HG03045 (cell line): ENCODE data around the gene CD200.
"Not testable (repeated sequence)": the region's sequence is repeated elsewhere in the genome, so short reads cannot be mapped to it uniquely, and the experiment has no call there.

ENCODE experiments used
- ATAC-seq: cut with Tn5 transposase; IDR thresholded peaks from one replicate; pipeline ENCODE4 v1.9.1; 2021; ENCODE audit warnings: mild to moderate bottlenecking, moderate library complexity; ENCODE audit not compliant: unreplicated experiment

The CD200 gene

DNA sequence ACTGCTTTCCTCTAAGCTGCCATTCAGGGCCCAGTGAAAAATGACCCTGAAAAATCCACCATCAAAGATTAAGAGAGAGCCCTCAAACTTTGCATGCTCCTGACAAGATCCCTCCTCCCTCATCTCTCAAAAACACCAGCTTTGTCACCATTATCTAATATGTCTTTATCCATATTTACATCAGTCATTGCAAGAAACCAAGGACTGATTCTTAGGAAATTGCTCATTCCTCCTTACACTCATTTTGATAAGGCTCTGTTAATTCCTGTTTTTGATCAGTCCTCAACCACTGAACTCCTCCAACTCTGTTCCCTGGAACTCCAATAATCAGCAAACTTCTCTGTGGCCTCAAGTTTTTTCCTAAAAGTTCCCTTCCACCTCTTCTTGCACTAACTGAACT lies 51.8 kb downstream of the CD200 start:
- ATAC-seq: no peak

DNA sequence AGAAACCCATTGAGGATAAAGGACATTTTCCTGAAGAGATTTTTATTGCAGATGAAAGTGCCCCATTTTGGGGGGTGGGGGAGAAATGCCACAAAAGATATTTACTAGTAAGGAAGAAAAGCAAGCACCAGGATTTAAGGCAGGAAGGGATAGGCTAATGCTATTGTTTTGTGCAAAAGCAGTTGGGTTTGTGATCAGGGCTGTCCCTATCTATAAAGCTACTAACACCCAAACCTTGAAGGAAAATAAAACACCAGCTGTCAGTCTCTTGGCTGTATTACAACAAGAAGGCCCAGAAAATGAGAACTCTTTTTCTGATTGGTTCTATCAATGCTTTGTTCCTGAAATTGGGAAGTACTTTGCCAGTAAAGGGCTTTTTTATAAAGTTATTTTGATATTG lies 56.0 kb downstream of the CD200 start:
- ATAC-seq: no peak

DNA sequence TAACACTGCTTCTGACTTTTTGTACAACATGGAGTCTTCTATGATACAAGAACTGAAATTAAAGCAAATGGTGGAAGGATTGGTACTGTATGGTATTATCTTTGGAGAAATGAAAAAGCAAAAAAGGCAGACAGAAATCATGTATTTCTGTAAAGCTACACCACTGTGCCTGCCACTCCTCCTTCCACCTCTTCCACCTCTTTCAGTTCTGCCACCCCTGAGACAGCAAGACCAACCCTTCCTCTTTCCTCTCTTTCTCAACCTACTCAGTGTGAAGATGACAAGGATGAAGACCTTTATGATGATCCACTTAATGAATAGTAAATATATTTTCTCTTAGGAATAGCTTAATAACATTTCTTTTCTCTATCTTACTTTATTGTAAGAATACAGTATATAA lies 57.0 kb downstream of the CD200 start:
- no peak for ATAC-seq

DNA sequence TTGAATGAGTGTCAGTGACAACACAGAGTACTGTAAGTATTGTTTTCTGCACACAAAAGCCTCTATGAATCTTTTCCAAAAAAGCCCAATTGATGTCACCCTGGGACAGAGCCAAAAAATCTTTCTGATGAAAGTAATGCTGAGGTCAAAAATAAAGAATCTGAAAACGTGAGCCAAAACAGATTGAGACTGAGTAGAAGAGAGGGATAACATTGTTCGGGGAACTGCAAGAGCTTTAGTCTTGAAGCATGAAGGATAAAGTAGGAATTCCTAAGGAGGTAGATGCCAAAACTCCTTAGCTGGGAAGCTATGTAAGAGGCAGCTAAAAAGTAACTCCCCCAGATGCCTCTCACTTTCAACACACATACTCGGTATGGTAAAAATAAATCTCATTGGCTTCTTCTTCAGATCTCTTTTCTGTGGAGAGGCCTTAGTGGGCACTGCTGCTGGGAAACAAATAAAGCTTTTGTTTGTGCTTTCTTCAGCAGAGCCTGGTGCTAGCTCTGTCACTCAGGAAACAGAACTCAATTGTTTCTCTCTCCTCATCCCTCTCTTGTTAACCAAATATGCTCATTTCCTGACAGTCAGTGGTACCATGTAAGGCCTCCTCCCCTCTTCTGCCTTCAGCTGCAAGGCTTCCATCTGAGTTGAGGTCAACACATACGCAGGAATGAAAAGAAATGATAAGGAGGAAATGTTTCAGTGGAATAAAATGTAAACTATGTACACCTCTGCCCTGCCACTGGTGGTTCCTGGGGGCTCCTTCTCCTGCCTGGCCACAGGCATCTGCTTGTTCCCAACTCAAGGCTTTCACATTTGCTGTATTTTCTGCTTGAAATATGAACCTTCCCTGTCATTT lies 58.1 kb downstream of the CD200 start:
- no peak for ATAC-seq

DNA sequence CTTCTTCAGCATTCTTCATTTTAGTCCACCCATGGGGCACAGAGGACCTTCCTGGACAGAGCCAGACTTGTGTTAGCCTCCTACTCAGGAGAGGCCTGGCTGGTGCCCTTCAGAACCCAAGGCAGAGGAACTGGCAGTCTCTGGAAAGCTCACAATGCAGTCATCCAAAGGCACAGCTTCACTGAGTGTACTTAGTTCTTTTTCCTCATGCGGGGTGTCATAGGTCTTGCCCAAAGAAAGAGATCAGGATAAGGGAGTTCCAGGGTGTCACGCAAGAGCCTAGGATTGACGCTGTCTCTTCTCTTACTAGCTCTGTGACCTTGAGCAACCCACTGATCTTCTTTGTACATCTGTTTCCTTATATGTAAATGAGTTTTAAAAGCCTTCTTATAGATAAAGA lies 58.7 kb downstream of the CD200 start:
- no peak for ATAC-seq

DNA sequence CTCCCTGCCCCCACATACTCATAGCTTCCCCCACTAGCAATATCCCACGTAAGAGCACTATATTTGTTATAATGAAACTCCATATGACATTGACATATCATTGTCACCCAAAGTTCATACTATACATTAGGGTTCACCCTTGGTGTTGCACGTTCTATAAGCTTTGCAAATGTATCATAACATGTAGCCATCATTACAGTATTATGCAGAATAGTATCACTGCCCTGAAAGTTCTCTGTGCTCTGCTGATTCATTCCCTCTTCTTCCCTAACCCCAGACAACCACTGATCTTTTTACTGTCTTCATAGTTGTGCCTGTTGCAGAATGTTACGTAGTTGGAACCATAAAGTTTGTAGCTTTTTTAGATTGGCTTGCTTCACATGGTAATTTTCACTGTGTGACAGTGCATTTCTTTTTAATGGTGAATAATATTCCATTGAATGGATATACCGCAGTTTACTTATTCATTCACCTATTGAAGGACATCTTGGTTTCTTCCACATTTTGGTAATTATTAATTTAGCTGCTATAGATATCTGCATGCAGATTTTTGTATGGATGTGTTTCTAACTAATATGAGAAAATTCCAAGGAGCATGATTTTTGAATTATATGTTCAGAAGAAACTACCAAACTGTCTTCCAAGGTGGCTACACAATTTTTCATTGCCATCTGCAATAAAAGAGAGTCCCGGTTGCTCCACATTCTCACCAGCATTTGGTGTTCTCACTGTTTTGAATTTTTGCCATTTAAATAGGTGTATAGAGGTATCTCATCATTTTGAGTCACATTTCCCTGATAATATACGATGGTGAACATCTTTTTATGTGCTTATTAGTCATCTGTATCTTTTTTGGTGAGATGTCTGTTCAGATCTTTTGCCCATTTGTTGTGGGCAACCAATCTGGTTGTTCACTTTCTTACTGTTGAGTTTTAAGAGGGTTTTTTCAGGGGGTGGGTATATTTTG lies 59.7 kb downstream of the CD200 start:
- no peak for ATAC-seq

DNA sequence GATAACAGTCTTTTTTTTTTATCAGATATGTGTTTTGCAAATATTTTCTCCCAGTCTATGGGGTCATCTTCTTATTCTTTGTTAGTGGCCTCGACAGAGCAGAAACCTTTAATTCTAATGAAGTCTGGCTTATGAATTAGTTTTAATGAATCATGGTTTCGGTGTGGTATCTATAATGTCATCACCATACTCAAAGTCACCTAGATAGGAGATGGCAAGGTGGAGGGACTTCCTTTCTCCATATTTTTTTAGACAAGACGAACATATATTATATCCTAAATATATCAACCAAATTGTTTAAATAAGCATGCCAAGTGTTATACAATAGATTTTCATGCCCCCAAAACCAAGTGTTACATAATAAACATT lies 60.4 kb downstream of the CD200 start:
- ATAC-seq: no peak

DNA sequence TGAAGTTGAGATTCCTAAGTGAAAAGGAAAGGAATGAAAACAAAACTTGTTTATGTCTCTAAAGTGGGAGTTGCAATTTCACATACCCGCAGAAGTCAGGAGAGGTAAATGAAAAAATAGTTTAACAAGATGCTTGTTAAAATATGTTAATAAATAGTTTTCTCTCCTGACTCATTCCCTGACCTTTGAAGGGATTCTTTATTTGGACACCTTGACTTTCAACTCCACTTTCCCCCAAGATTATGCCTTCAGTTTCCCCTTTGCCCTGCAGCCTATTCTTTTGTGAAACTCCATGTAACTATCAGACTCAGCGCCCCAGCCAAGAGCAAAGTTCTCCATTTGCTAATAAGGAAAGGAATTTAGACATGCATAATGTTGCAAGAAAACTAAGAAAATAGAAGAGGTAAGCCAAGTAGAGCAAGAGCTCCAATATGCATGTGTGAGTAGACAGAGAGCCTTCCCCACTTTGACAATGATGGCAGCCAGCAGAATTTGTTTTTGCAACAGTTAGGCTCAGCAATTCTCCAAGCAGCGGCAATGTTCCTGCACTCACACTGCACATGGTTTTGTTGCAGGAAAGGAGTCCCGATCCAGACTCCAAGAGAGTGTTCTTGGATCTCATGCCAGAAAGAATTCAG lies 61.2 kb downstream of the CD200 start:
- no peak for ATAC-seq

DNA sequence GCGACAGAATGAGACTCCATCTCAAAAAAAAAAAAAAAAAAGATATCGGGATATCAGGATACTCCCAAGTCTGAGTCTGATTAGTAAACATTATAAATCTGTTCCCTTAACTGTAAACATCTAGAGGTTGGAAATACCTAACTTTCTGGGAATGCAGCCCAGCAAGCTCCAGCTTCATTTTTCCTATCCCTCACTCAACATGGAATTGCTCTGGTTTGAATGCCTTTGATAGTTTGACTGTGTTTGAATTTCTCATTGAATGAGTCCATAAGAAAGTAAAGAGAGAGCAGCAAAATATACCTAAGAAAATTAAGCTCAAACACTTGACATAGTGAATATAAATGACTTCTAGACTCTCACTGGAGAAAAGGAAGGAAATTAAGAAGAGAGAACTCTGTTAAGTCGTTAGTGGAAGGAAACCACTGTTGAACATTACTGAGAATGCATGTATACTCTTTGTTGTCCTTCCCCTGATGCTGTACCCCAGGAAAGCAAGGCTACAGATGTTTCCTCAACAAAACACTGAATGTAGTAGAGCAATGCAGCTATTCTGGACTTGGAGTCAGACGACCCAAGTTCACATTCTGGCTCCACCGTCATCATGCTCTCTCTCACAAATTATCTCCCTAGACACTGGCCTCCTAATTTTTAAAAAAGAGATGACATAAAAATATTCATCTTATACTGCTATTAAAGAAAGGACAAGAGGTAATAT lies 62.4 kb downstream of the CD200 start:
- no peak for ATAC-seq

DNA sequence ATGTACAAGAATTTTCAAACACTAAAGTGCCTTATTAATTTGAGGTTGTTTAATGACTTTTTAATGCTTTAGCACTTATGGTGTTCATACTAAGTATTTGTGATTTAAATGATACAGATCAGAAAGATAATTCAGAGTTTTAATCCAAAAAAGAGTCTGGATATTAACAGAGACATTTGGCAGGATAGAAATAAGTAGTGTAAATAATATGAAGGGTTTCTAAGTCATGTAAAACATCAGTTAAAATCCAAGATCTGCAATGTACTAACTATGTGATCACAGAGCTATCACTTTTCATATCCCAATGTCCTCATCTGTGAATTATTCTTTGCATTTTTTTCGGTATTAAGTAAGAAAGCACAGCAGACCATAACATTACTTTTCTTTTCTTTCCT lies 62.9 kb downstream of the CD200 start:
- no peak for ATAC-seq

DNA sequence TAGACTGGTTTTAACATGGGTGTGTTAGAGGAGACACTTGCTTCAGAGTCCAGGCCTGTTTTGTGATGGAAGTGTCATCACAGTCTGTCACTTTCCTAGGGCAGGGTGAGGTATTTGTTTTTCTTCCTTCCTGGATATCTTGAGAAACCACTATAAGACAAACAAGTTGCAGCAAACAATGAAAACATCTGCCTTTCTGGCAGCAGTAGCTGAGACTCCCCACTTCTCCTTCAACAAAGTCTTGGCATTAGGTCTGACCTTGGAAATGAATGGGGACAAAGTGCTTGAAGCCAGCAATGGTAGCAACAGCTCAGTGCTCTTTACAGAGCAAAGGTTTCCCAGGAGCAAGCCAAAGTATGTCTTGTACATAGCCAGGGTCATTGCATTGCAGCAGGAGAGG lies 64.6 kb downstream of the CD200 start:
- no peak for ATAC-seq

DNA sequence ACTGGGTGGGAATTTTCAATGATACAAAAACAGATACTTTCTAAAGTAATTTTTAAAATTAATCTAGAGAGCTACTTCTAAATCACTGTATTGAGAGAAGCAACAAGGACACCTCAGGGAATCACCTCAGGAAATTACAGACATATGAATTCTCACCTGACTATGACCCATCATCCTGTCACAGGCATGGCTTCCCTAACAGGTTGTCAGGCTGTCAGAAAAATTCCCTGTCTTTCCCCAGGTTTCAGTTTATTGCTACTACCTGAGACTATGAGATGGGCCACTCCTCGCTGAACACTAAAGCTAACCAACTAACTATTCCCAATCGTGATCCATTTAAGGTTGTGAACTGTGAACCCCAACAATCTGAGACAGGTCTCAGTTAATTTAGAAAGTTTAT lies 66.1 kb downstream of the CD200 start:
- ATAC-seq: no peak

DNA sequence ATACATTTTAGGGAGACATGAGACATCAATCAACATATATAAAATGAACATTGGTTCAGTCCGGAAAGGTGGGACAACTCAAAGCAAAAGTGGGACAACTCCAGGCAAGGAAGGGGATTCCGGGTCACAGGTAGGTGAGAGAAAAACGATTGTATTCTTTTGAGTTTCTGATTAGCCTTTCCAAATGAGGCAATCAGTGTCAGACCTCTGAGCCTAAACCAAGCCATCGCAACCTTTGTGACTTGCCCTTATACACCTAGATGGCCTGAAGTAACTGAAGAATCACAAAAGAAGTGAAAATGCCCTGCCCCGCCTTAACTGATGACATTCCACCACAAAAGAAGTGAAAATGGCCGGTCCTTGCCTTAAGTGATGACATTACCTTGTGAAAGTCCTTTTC lies 66.6 kb downstream of the CD200 start:
- not testable (repeated sequence) for ATAC-seq

DNA sequence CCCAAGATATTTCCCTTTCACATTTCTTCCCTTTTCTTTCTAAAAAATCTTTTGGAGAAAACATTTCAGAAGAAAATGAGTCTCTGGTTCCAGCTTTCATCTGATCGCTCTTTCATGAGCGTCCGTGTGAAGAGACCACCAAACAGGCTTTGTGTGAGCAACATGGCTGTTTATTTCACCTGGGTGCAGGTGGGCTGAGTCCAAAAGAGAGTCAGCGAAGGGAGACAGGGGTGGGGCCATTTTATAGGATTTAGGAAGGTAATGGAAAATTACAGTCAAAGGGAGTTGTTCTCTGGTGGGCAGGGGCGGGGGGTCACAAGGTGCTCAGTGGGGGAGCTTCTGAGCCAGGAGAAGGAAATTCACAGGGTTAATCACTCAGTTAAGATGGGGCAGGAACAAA lies 67.4 kb downstream of the CD200 start:
- not testable (repeated sequence) for ATAC-seq

DNA sequence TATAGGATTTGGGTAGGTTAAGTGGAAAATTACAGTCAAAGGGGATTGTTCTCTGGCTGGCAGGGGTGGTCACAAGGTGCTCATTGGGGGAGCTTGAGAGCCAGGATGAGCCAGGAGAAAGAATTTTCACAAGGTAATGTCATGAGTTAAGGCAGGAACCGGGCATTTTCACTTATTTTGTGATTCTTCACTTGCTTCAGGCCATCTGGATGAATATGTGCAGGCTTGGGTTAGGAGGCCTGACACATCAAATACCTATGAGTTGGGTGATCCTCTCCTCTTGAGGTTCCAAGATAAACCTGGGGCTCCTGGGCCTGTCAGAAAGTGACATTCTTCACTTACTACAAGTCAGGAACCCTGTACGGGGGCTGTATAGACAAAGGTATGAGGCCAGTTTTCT lies 68.7 kb downstream of the CD200 start:
- ATAC-seq: no peak

DNA sequence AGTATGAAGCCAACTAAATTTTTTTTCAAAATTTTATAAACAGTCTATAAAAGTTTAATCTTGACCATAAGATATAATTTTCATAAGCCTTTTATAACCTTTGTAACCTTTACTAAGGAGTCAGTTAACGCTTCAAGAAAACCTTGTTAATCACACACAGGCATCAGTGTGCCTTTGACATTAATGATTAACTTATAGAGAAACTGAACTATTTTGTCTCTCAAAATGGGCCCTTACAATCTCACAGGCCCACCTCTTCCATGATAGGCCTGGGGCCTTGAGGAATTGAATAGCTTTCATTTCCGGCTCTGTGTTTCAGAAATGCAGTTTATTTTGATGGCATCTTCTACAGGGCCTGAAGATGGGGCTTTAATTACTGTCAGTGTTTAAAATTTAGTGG lies 70.1 kb downstream of the CD200 start:
- no peak for ATAC-seq

DNA sequence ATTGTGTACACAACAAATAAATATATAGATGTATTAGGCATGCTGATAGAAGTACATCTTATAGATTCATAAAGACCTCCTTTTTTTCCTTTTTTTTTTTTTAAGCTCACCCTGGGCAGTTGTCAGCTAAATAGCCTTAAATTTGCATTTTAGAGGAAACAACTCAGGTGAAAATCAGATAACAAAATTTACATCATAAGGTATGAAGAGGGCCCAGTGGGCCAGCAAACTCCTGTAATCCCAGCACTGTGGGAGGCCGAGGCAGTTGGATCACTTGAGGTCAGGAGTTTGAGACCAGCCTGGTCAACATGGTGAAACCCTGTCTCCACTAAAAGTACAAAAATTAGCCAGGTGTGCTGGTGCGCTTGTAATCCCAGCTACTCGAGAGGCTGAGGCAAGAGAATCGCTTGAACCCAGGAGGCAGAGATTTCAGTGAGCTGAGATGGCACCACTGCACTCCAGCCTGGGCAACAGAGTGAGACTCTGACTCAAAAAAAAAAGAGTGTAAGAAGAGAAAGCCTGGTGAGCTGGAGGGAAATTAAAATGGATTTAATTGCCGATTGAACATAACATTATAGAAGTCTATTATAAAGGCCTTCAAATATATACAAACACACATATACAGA lies 72.1 kb downstream of the CD200 start:
- ATAC-seq: not testable (repeated sequence)

DNA sequence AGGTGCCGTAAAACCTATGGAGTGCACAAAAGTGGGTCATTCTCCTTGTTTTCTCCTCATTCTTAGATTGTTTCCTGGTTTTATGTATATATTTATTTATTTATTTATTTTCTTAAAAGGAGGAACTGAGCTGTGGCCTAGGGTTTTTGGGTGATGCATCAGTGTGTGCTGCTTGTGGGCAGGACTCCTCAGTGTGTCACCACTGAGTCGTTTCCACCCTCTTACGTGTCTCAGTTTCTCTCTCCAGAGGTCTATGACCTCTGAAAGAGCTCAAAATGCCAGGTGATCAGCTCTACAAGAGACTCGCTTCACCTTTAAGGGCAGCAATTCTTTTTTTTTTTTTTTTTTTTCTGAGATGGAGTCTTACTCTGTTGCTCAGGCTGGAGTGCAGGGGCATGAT lies 72.9 kb downstream of the CD200 start:
- no peak for ATAC-seq

DNA sequence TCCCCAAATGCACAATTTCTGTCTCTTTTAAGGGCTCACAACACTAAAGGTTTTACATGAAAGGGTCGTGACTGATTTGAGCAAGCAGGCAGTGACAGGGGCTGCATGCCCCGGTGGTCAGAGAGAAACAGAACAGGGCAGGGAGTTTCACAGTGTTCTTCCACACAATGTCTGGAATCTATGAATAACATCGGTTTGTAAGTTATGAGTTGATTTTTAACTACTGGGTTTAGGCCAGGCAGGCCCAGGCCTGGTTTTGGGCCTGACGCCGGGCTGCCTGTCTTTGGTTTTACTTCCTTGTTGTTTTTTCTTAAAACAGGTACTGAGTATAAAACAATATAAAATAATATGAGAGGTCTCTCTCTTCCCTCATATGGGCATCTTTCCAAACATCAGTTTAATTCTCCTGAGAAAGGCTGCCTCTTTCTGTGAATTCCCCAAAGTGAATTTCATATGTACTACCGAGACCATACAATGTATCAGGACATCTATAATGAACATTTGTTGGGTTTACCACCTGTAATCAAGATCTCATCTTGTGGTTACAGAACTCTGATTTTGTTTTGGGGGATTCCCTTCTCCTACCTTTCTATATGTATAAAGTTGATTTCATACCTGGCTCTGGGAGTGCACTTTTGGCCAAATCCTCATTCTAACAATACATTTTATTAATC lies 74.4 kb downstream of the CD200 start:
- ATAC-seq: no peak
